ENCODE data around the gene ANKRD26. TPM values are rescaled to one million over a fixed set of nuclear protein-coding genes. Genes with fewer than 3 reads are reported as not detected.

The ANKRD26 gene
- total RNA-seq, 1 experiment from 2014 or later: 2.9 TPM

DNA sequence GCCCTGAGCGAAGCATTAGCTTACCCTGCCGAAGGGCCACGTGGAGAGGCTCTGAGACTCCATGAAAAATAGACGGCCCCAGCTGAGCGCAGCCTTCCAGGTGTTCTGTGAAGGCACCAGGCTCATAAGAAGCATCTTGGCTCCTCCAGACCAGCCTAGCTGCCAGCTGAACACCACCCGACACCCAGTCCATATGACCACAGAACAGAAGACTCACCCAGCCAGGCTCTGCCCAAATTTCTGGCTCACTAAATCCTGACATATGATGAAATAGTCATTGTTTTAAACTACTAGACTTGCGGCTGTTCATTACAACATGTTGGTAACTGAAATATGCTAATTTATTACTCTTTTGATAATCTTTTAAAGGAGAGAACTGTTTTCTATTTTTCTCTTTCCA is 140.0 kb downstream of the ANKRD26 start:
- Histone ChIP-seq H3K9ac (ENCODE audit: low read length) (no peak overlapping the region), H3K4me3 (ENCODE audit: low read length) (no peak overlapping the region), H3K27ac (ENCODE audit: low read length) (no peak overlapping the region), H3K36me3 (ENCODE audit: low read depth, low read length) (no peaks in the 10 kb centered on the region), H3F3A (ENCODE audit: low read length, unreplicated experiment) (no peaks in the 10 kb centered on the region), H3K27me3 (ENCODE audit: low read length) (no peaks in the 10 kb centered on the region), H3K9me3 (ENCODE audit: low read length) (no peaks in the 10 kb centered on the region), H3K9me2 (replicated peaks; ENCODE audit: low read length) (no peaks in the 10 kb centered on the region), H3K4me1 (ENCODE audit: insufficient read depth, low read length) (no peaks in the 10 kb centered on the region), H3K79me2 (ENCODE audit: low read length) (no peaks in the 10 kb centered on the region), H4K20me1 (ENCODE audit: low read length) (no peaks in the 10 kb centered on the region), H3K4me2 (ENCODE audit: low read length) (no peak overlapping the region), H2AFZ (ENCODE audit: low read length) (no peak overlapping the region)
- TF ChIP-seq EZH2phosphoT487 (IDR thresholded peaks at IDR 0.05; ENCODE audit: borderline replicate concordance, low read length) (no peak), EZH2 (IDR thresholded peaks at IDR 0.05; ENCODE audit: low read length, unreplicated experiment) (no peak)
- TF ChIP-seq, protein P1, sequence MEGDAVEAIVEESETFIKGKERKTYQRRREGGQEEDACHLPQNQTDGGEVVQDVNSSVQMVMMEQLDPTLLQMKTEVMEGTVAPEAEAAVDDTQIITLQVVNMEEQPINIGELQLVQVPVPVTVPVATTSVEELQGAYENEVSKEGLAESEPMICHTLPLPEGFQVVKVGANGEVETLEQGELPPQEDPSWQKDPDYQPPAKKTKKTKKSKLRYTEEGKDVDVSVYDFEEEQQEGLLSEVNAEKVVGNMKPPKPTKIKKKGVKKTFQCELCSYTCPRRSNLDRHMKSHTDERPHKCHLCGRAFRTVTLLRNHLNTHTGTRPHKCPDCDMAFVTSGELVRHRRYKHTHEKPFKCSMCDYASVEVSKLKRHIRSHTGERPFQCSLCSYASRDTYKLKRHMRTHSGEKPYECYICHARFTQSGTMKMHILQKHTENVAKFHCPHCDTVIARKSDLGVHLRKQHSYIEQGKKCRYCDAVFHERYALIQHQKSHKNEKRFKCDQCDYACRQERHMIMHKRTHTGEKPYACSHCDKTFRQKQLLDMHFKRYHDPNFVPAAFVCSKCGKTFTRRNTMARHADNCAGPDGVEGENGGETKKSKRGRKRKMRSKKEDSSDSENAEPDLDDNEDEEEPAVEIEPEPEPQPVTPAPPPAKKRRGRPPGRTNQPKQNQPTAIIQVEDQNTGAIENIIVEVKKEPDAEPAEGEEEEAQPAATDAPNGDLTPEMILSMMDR (conservative IDR thresholded peaks at IDR 0.05; ENCODE audit: low read depth, low read length): no peak
- no peak for DNase-seq
- ATAC-seq: no peak
- BruUV-seq (replicated peaks): no TSS peak
- intact Hi-C loops (cut with micrococcal nuclease): no loop called here
- CTCF ChIA-PET: no interaction called here
- POLR2A ChIA-PET (ENCODE audit: unreplicated experiment): no interaction called here

DNA sequence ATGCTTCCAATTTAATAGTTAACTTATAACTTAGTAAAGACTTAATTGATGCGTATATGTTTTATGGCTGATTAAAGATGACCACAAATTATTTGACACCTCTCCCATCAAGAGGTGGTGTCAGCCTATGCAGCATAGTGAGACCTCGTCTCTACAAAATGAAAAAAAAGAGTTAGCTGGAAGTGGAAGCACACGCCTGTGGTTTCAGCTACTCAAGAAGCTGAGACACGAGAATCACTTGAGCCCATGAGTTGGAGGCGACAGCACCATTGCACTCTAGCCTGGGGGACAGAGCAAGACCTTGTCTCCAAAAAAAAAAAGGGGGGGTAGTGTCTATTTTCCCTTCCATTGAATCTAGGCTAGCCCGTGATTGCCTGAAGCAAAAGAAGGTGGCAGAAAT is 140.5 kb downstream of the ANKRD26 start:
- DNase-seq: no peak
- no peaks in the 10 kb centered on the region for H3K9me2 ChIP-seq (replicated peaks; ENCODE audit: low read length)
- no peak overlapping the region for H3K27ac ChIP-seq (ENCODE audit: low read length)
- intact Hi-C loops (cut with micrococcal nuclease): no loop called here
- no peaks in the 10 kb centered on the region for H4K20me1 ChIP-seq (ENCODE audit: low read length)
- ATAC-seq: no peak
- no peak overlapping the region for H3K9ac ChIP-seq (ENCODE audit: low read length)
- H3K27me3 ChIP-seq (ENCODE audit: low read length): no peaks in the 10 kb centered on the region
- no peak overlapping the region for H2AFZ ChIP-seq (ENCODE audit: low read length)
- no peaks in the 10 kb centered on the region for H3K79me2 ChIP-seq (ENCODE audit: low read length)
- H3K4me2 ChIP-seq (ENCODE audit: low read length): no peak overlapping the region
- H3F3A ChIP-seq (ENCODE audit: low read length, unreplicated experiment): no peaks in the 10 kb centered on the region
- H3K4me1 ChIP-seq (ENCODE audit: insufficient read depth, low read length): no peaks in the 10 kb centered on the region
- H3K9me3 ChIP-seq (ENCODE audit: low read length): no peaks in the 10 kb centered on the region
- no TSS peak for BruUV-seq (replicated peaks)
- H3K36me3 ChIP-seq (ENCODE audit: low read depth, low read length): no peaks in the 10 kb centered on the region
- CTCF ChIA-PET: no interaction called here
- POLR2A ChIA-PET (ENCODE audit: unreplicated experiment): no interaction called here
- H3K4me3 ChIP-seq (ENCODE audit: low read length): no peak overlapping the region
- TF ChIP-seq EZH2phosphoT487 (IDR thresholded peaks at IDR 0.05; ENCODE audit: borderline replicate concordance, low read length) (no peak), EZH2 (IDR thresholded peaks at IDR 0.05; ENCODE audit: low read length, unreplicated experiment) (no peak)
- TF ChIP-seq, protein P1 (conservative IDR thresholded peaks at IDR 0.05; ENCODE audit: low read depth, low read length): no peak

Other genes starting within 250 kb of the ANKRD26 start
- gene ABI1, start 239.5 kb downstream of the ANKRD26 start, total RNA-seq (2014; rRNA removed): 20.7 and 25.2 TPM in 2 replicates
- gene YME1L1, start 53.9 kb upstream of the ANKRD26 start, total RNA-seq (2014; rRNA removed): 71.6 and 87.9 TPM in 2 replicates
- gene MASTL, start 54.9 kb upstream of the ANKRD26 start, total RNA-seq (2014; rRNA removed): 18.6 and 21.2 TPM in 2 replicates
- gene ACBD5, start 140.3 kb upstream of the ANKRD26 start, total RNA-seq (2014; rRNA removed): 10.7 and 12.3 TPM in 2 replicates

Measured in PC-3 (cell line).